Subcutaneous abdominal adipose tissue (tissue), 5 donors: ENCODE data around the gene RGS21.

Source experiments
- H3K27ac ChIP-seq: one replicate; pipeline ENCODE4 v1.7.0; 2013; ENCODE audit warnings: low read depth, mild to moderate bottlenecking, inconsistent platforms, low read length, moderate library complexity
- H3K27me3 ChIP-seq, 5 donors: one replicate each; pipeline ENCODE4 v1.7.0; 2013; ENCODE audit warnings: low read length in 5 of 5, inconsistent platforms in 1 of 5; ENCODE audit not compliant: control insufficient read depth in 5 of 5, insufficient read depth in 4 of 5
- H3K36me3 ChIP-seq, 5 donors: one replicate each; pipeline ENCODE4 v1.7.0; 2013; ENCODE audit warnings: low read length in 5 of 5; ENCODE audit not compliant: control insufficient read depth in 5 of 5, insufficient read depth in 5 of 5
- H3K4me1 ChIP-seq, 5 donors: one replicate each; pipeline ENCODE4 v1.7.0; 2013; ENCODE audit warnings: low read length in 5 of 5, mild to moderate bottlenecking in 3 of 5, moderate library complexity in 1 of 5; ENCODE audit not compliant: control insufficient read depth in 5 of 5, insufficient read depth in 5 of 5
- H3K4me3 ChIP-seq, 5 donors: one replicate each; pipeline ENCODE4 v1.7.0; 2013; ENCODE audit warnings: low read length in 5 of 5, low read depth in 1 of 5
- H3K9ac ChIP-seq, 5 donors: one replicate each; pipeline ENCODE4 v1.7.0; 2013; ENCODE audit warnings: low read length in 5 of 5, mild to moderate bottlenecking in 4 of 5, moderate library complexity in 3 of 5
- H3K9me3 ChIP-seq, 5 donors: one replicate each; pipeline ENCODE4 v1.7.0; 2013; ENCODE audit warnings: low read length in 5 of 5; ENCODE audit not compliant: control insufficient read depth in 5 of 5
- donor health status: healthy.
- donor health status: healthy.
- donor health status: healthy.
- donor health status: healthy.
- donor health status: healthy.

Gene RGS21

DNA sequence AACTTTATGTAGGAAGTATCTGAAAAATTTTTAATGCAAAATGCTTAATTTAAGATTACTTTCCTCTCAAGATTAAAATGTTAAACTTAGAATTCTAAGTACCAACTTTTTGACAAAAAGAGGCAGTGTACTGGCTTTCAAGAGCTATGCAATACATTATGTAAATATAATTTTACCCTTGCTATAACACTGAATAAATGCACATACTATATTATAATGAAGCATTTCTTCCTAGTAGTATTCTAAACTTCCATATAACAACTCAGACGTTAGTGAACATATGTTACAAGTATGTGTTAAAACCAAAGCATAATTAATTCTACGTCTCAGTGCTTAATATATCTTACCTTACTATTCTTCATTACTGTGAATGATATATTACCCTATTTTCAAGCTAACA is 58.5 kb downstream of the RGS21 start:
- Histone ChIP-seq H3K27ac (no peak overlapping the region), H3K4me1 (no peaks in the 10 kb centered on the region), H3K9ac (no peak overlapping the region), H3K27me3 (no peaks in the 10 kb centered on the region), H3K4me3 (no peak overlapping the region), H3K9me3 (no peaks in the 10 kb centered on the region), H3K36me3 (no peaks in the 10 kb centered on the region)

DNA sequence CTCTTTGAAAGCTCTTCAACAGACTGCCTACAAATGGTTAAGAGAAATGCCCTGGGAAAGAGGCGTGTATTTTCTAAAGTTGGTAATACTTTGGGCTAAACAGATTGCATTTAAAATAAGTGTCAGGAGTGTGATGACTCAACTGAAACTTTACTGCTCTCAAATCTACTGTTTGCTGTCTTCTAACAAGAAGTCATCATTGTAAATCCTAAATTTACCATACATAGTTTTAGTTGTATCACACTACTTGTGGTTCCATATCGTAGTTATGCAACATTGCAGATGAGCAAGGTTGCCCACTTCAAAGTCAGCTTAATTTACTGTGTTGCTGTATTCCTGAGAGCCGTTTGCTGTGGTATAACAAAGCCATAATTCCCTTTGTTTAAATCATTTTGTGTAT is 59.6 kb downstream of the RGS21 start:
- no peaks in the 10 kb centered on the region for H3K9me3 ChIP-seq
- no peaks in the 10 kb centered on the region for H3K27me3 ChIP-seq
- no peaks in the 10 kb centered on the region for H3K4me1 ChIP-seq
- H3K36me3 ChIP-seq: no peaks in the 10 kb centered on the region
- no peak overlapping the region for H3K9ac ChIP-seq
- no peak overlapping the region for H3K27ac ChIP-seq
- no peak overlapping the region for H3K4me3 ChIP-seq

DNA sequence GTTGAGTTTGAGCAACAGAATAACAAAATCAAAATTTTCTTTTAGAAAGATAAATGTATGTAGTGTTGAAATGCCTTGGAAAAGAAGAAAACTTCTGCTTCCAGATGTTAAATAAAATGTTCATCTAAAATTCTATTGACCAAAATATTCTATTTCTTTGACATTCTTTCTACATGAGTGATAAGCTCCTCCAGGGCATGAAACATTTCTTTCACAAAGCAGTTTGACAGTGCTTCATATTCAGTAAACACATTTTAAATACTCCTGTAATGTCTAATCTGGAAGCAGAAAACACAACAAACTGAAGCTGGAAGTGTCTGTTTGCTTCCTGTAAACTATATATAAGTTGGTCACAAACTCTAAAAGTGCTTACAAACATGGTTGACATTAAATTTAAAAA is 61.5 kb downstream of the RGS21 start:
- Histone ChIP-seq H3K4me3 (no peak overlapping the region), H3K9ac (no peak overlapping the region), H3K27me3 (no peaks in the 10 kb centered on the region), H3K36me3 (no peaks in the 10 kb centered on the region), H3K27ac (no peak overlapping the region), H3K4me1 (no peaks in the 10 kb centered on the region), H3K9me3 (no peaks in the 10 kb centered on the region)

DNA sequence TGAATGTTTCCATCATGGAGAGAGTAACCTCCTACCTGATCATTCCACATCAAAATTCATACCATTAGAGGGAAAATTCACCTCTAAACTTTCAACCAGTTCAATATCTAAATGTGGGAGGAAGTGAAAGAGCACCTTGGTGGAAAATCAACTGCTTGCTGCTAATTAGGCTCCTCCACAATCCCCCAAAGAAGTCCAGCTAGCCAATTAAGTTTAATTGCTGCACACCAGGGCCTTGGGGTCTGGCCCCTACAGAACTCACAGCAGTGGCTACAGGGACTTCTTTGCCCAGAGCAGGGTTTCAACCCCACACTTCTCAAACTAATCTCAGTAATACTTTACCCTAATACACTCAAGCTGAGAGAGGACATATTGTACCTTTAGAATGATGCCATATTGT is 62.1 kb downstream of the RGS21 start:
- no peaks in the 10 kb centered on the region for H3K36me3 ChIP-seq
- H3K27me3 ChIP-seq: no peaks in the 10 kb centered on the region
- H3K27ac ChIP-seq: no peak overlapping the region
- no peak overlapping the region for H3K4me3 ChIP-seq
- H3K9ac ChIP-seq: no peak overlapping the region
- H3K9me3 ChIP-seq: no peaks in the 10 kb centered on the region
- H3K4me1 ChIP-seq: no peaks in the 10 kb centered on the region

DNA sequence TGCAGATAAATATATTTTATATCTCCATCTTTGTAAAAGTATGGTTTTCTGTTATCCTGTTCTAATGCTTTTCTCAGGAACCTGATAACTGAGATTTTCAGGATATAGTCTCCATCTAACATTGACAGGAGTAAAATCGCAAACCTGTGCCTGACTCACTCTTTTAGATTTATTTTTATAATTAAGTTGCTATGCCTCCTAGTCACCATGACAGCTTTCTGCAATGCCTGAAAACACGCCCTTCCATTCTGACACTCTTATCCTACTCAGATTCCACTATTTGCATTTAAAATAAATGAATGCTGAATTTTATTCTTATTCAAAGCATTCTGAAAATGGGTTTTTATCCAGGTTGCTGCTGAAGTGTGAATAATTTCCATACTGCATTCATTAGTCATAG is 62.8 kb downstream of the RGS21 start:
- Histone ChIP-seq H3K4me3 (no peak overlapping the region), H3K9me3 (peaks cover 0 to 3% (median 0%) of the 10 kb centered on the region in 5 donors), H3K9ac (no peak overlapping the region), H3K27me3 (no peaks in the 10 kb centered on the region), H3K4me1 (no peaks in the 10 kb centered on the region), H3K27ac (no peak overlapping the region), H3K36me3 (no peaks in the 10 kb centered on the region)

DNA sequence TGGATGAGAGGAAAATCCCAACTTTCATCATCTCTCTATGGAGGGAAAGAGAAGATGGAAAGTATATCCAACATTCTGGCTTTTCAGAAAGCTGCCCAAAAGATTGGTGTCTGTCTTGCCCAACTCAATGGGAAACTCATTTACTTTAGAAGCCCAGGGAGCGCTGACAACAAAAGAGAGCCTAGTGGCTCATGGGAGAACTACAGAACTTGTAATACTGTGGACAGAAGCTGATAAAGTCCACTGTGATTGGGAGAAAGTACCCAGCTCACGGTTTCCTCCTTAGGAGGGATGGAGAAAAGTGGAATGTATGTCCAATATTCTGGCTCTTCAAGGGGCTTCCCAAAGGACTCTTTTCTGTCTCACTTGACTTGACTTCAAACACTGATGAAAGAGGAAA is 66.0 kb downstream of the RGS21 start:
- Histone ChIP-seq H3K9ac (no peak overlapping the region), H3K27me3 (no peaks in the 10 kb centered on the region), H3K27ac (no peak overlapping the region), H3K36me3 (no peaks in the 10 kb centered on the region), H3K9me3 (peaks cover 0 to 4% (median 0%) of the 10 kb centered on the region in 5 donors), H3K4me1 (no peaks in the 10 kb centered on the region), H3K4me3 (no peak overlapping the region)

DNA sequence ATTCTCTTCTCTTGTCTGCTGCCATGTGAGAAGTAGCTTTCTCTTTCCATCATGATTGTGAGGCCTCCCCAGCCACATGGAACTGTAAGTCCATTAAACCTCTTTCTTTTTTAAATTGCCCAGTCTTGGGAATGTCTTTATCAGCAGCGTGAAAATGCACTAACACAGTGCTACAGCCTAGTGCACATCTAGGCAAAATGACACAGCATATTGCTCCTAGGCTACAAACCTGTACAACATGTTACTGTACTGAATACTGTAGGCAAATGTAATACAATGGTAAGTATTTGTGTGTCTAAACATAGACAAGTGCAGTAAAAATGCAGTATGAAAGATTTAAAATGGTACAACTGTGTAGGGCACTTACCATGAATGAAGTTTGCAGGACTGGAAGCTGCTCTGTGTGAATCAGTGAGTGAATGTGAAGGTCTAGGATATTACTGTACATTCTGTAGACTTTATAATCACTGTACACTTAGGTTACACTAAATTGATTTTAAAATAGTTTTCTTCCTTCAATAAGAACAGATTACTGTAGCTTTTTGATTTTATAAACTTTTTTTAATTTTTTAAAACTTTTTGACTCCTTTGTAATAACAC is 69.4 kb downstream of the RGS21 start:
- no peak overlapping the region for H3K4me3 ChIP-seq
- no peaks in the 10 kb centered on the region for H3K27me3 ChIP-seq
- H3K27ac ChIP-seq: no peak overlapping the region
- no peak overlapping the region for H3K9ac ChIP-seq
- H3K36me3 ChIP-seq: no peaks in the 10 kb centered on the region
- H3K4me1 ChIP-seq: no peaks in the 10 kb centered on the region
- H3K9me3 ChIP-seq: peaks cover 0 to 4% (median 0%) of the 10 kb centered on the region in 5 donors

DNA sequence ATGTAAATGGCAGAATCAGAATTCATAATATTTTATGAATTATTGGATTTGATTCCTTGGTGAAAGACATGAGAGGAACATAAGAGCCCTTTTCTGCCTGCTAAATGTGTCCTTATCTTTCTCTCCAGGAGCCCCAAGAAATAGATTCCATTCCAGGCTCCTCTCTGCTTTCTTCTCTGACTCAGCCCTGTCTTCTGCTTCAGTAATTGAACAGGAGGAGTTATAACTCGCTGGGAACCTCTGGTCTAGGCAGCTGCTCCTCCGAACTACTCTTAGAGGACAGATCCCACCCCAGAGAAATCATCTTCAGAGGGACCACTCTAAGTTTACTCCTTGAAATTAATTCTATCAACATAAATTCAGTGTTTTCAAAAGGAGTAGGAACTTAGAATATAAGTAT is 78.4 kb downstream of the RGS21 start:
- Histone ChIP-seq H3K36me3 (no peaks in the 10 kb centered on the region), H3K4me1 (no peaks in the 10 kb centered on the region)

DNA sequence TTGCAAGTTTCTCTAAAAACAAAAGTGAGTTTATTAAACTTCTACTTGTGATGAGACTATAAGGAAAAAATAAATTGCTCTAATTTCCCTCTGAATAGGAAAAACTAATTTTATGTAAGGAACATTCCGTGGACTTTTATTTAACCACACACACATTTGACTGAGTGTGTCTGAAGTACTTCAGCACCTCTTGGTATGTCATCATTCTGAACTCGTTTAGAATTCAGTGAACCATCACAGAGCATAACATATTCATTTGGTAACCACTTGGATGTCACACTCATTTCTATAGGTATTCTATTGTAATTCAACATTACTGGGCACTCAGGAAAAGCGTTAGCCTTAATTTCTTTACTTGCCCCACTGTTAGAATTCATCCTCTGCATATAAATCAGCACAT is 79.1 kb downstream of the RGS21 start:
- H3K27me3 ChIP-seq: no peaks in the 10 kb centered on the region
- no peak overlapping the region for H3K27ac ChIP-seq

More for the DNA sequence above, 78.4 kb downstream of the RGS21 start:
- H3K27ac ChIP-seq: no peak overlapping the region
- no peak overlapping the region for H3K4me3 ChIP-seq
- no peaks in the 10 kb centered on the region for H3K27me3 ChIP-seq
- no peak overlapping the region for H3K9ac ChIP-seq
- H3K9me3 ChIP-seq: no peaks in the 10 kb centered on the region

DNA sequence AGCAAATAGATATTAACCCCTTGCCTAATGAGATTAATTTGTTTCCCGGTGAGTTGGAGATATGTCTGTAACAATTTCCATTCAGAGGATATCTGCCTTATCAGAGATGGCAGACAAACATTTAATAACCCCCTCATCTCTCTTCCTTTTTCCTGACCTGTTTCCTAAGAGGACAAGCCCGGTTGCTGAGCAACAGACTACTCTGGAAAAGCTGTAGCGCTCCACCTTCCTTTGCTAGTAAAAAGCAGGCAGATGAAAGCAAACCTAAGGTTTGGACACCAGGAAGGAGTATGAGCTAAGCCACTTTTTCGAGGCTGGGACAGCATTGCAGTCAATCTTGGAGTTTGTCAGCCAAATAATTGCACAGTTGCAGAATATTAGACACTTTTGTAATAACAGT is 82.4 kb downstream of the RGS21 start:
- H3K36me3 ChIP-seq: no peaks in the 10 kb centered on the region
- H3K9ac ChIP-seq: no peak overlapping the region
- no peaks in the 10 kb centered on the region for H3K27me3 ChIP-seq
- H3K4me3 ChIP-seq: no peak overlapping the region
- no peak overlapping the region for H3K27ac ChIP-seq
- no peaks in the 10 kb centered on the region for H3K9me3 ChIP-seq
- peaks cover 0 to 3% (median 0%) of the 10 kb centered on the region in 5 donors for H3K4me1 ChIP-seq

More for the DNA sequence above, 79.1 kb downstream of the RGS21 start:
- no peaks in the 10 kb centered on the region for H3K9me3 ChIP-seq
- no peaks in the 10 kb centered on the region for H3K36me3 ChIP-seq
- no peak overlapping the region for H3K4me3 ChIP-seq
- no peak overlapping the region for H3K9ac ChIP-seq
- H3K4me1 ChIP-seq: no peaks in the 10 kb centered on the region

DNA sequence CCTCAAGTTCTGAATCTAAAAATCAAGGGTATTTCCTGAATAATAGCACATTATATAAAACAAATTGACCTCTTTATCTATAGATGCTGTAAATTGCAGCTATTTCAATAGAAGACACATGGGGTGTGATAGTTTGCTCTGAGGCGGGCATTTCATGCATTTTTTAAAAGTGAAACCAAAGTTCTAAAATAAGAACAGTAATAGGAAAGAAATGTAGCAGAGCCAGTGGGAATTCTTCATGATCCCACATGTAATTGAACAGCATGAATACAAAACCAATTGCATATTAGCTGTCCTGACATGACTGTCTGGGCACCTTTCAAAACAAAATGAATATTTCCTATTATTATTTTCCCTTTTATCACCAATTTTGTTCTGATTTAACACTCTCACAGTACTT is 85.0 kb downstream of the RGS21 start:
- H3K4me1 ChIP-seq: peaks cover 0 to 3% (median 0%) of the 10 kb centered on the region in 5 donors
- no peak overlapping the region for H3K27ac ChIP-seq
- no peaks in the 10 kb centered on the region for H3K36me3 ChIP-seq
- H3K27me3 ChIP-seq: no peaks in the 10 kb centered on the region
- no peak overlapping the region for H3K4me3 ChIP-seq
- H3K9ac ChIP-seq: no peak overlapping the region
- H3K9me3 ChIP-seq: no peaks in the 10 kb centered on the region
